ENCODE results near the gene DIS3L2. TPM values are rescaled to one million over a fixed set of nuclear protein-coding genes. Genes with fewer than 3 reads are reported as not detected.

DIS3L2 gene
- total RNA-seq, 1 experiment from 2014 or later, result 28.5 TPM

- no peak for TF ChIP-seq NFATC4 (CRISPR knock-in tag; IDR thresholded peaks at IDR 0.05)
- H3K9me3 Mint-ChIP-seq, result no peaks in the 10 kb centered on the region
- DNase-seq (ENCODE audit: low spot score) (no peak), ATAC-seq (no peak)
- no peak overlapping the region for H3K27ac Mint-ChIP-seq
- H3K4me1 Mint-ChIP-seq, result peaks cover 3% of the 10 kb centered on the region; the same call in 1 of the 2 replicates
- H3K36me3 Mint-ChIP-seq, result no peaks in the 10 kb centered on the region
- H3K4me3 Mint-ChIP-seq, result no peak overlapping the region
- POLR2A ChIA-PET, result no interaction called here
- CTCF ChIA-PET, result interaction anchor here (0.8 to 2.8 kb wide), 13 partner anchors 12 to 427 kb away, joined by 3 to 33 read pairs (median 3); partner anchors contain the start of gene NPPC
- no peaks in the 10 kb centered on the region for H3K27me3 Mint-ChIP-seq (ENCODE audit: low read depth)
Measured at GRCh38 chr2:232328032-232328422, 366.5 kb downstream of the DIS3L2 start.

DNA sequence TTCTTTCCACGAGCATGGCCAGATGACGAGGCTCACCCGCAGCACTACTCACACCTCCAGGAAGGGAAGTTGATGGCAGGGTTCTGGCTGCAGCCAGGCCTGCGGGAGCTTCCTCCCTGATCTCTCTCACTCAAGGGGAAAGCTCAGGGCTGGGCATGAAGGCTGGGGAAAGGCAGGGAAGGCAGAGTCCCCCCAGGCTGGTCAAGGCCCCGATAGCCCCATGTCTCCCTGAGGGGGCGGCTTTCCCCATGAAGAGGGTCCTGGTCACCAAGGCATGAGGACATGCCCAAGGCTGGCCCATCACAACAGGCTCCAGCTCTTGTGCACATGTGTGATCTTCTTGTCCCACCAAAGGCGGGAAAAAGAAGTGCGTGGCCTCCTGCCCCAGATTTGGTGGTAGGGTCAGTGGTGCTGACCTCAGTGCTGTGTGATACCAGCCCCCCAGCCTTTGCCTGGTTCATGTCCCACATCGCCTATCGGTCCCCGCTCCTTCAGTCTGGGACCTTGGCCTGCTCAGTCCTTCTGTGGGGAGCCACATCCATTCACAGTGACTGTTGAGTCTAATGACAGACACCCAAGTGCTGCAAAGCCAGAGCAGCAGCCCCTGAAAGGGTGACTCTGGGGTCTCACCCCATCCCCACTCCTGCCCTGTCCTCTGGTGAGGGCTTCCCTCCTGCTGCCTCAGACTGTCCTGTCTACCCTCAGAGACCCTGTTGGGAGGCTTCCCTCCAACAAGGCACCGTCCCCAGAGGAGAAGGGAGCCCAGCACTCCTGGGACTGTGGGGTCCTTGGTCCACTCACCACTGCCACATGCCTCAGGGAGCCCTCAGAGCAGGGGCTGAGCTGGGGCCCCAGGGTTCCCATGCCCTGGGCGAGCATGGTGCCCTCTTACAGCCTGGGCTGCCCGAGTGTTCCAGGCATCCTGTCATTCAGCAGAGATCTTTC, 367.3 kb downstream of the DIS3L2 start:
- CTCF ChIA-PET, result interaction anchor here (0.6 to 1.9 kb wide), 15 partner anchors 8 to 428 kb away, joined by 3 to 10 read pairs (median 3); no protein-coding TSS in a partner anchor
- H3K9me3 Mint-ChIP-seq, result no peaks in the 10 kb centered on the region
- H3K4me1 Mint-ChIP-seq, result peaks cover 3% of the 10 kb centered on the region; the same call in 1 of the 2 replicates

More for the DNA sequence above, 367.3 kb downstream of the DIS3L2 start:
- POLR2A ChIA-PET, result no interaction called here
- Mint-ChIP-seq H3K36me3 (no peaks in the 10 kb centered on the region), H3K27ac (0 out of 2 replicates have a peak overlapping the region, but pooled peaks have one; percentile 11), H3K27me3 (ENCODE audit: low read depth) (no peaks in the 10 kb centered on the region), H3K4me3 (no peak overlapping the region)
- no peak for ATAC-seq
- peak; percentile 5 for DNase-seq (ENCODE audit: low spot score)
- TF ChIP-seq, protein P1, sequence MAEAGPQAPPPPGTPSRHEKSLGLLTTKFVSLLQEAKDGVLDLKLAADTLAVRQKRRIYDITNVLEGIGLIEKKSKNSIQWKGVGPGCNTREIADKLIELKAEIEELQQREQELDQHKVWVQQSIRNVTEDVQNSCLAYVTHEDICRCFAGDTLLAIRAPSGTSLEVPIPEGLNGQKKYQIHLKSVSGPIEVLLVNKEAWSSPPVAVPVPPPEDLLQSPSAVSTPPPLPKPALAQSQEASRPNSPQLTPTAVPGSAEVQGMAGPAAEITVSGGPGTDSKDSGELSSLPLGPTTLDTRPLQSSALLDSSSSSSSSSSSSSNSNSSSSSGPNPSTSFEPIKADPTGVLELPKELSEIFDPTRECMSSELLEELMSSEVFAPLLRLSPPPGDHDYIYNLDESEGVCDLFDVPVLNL (CRISPR knock-in tag; IDR thresholded peaks at IDR 0.05; ENCODE audit: borderline replicate concordance, low read depth), result no peak
- TF ChIP-seq SMAD4 (CRISPR knock-in tag; IDR thresholded peaks at IDR 0.05) (no peak), JUN (CRISPR knock-in tag; IDR thresholded peaks at IDR 0.05) (no peak), GTF2I (CRISPR knock-in tag; conservative IDR thresholded peaks at IDR 0.05) (no peak), FOXK1 (CRISPR knock-in tag; IDR thresholded peaks at IDR 0.05) (no peak), ZNF219 (CRISPR knock-in tag; IDR thresholded peaks at IDR 0.05; ENCODE audit: borderline replicate concordance) (no peak), ZBTB21 (CRISPR knock-in tag; IDR thresholded peaks at IDR 0.05; ENCODE audit: borderline replicate concordance) (no peak), RELA (CRISPR knock-in tag; IDR thresholded peaks at IDR 0.05; ENCODE audit: borderline replicate concordance) (no peak), GRHL2 (CRISPR knock-in tag; IDR thresholded peaks at IDR 0.05; ENCODE audit: insufficient replicate concordance, severe bottlenecking) (no peak), MXD4 (CRISPR knock-in tag; IDR thresholded peaks at IDR 0.05; ENCODE audit: borderline replicate concordance) (no peak), MYBL2 (CRISPR knock-in tag; IDR thresholded peaks at IDR 0.05) (no peak), ZNF423 (CRISPR knock-in tag; IDR thresholded peaks at IDR 0.05) (no peak), CREM (CRISPR knock-in tag; IDR thresholded peaks at IDR 0.05) (no peak), SP1 (CRISPR knock-in tag; conservative IDR thresholded peaks at IDR 0.05) (no peak), NR2C2 (CRISPR knock-in tag; IDR thresholded peaks at IDR 0.05) (no peak), ZNF232 (CRISPR knock-in tag; IDR thresholded peaks at IDR 0.05) (no peak)
- TF ChIP-seq, protein P2, sequence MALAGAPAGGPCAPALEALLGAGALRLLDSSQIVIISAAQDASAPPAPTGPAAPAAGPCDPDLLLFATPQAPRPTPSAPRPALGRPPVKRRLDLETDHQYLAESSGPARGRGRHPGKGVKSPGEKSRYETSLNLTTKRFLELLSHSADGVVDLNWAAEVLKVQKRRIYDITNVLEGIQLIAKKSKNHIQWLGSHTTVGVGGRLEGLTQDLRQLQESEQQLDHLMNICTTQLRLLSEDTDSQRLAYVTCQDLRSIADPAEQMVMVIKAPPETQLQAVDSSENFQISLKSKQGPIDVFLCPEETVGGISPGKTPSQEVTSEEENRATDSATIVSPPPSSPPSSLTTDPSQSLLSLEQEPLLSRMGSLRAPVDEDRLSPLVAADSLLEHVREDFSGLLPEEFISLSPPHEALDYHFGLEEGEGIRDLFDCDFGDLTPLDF (CRISPR knock-in tag; IDR thresholded peaks at IDR 0.05), result no peak
- TF ChIP-seq, protein P3, sequence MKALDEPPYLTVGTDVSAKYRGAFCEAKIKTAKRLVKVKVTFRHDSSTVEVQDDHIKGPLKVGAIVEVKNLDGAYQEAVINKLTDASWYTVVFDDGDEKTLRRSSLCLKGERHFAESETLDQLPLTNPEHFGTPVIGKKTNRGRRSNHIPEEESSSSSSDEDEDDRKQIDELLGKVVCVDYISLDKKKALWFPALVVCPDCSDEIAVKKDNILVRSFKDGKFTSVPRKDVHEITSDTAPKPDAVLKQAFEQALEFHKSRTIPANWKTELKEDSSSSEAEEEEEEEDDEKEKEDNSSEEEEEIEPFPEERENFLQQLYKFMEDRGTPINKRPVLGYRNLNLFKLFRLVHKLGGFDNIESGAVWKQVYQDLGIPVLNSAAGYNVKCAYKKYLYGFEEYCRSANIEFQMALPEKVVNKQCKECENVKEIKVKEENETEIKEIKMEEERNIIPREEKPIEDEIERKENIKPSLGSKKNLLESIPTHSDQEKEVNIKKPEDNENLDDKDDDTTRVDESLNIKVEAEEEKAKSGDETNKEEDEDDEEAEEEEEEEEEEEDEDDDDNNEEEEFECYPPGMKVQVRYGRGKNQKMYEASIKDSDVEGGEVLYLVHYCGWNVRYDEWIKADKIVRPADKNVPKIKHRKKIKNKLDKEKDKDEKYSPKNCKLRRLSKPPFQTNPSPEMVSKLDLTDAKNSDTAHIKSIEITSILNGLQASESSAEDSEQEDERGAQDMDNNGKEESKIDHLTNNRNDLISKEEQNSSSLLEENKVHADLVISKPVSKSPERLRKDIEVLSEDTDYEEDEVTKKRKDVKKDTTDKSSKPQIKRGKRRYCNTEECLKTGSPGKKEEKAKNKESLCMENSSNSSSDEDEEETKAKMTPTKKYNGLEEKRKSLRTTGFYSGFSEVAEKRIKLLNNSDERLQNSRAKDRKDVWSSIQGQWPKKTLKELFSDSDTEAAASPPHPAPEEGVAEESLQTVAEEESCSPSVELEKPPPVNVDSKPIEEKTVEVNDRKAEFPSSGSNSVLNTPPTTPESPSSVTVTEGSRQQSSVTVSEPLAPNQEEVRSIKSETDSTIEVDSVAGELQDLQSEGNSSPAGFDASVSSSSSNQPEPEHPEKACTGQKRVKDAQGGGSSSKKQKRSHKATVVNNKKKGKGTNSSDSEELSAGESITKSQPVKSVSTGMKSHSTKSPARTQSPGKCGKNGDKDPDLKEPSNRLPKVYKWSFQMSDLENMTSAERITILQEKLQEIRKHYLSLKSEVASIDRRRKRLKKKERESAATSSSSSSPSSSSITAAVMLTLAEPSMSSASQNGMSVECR (CRISPR knock-in tag; IDR thresholded peaks at IDR 0.05; ENCODE audit: borderline replicate concordance), result no peak
- TF ChIP-seq, protein P4, sequence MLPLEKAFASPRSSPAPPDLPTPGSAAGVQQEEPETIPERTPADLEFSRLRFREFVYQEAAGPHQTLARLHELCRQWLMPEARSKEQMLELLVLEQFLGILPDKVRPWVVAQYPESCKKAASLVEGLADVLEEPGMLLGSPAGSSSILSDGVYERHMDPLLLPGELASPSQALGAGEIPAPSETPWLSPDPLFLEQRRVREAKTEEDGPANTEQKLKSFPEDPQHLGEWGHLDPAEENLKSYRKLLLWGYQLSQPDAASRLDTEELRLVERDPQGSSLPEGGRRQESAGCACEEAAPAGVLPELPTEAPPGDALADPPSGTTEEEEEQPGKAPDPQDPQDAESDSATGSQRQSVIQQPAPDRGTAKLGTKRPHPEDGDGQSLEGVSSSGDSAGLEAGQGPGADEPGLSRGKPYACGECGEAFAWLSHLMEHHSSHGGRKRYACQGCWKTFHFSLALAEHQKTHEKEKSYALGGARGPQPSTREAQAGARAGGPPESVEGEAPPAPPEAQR (CRISPR knock-in tag; IDR thresholded peaks at IDR 0.05), result no peak
- TF ChIP-seq, protein P5, sequence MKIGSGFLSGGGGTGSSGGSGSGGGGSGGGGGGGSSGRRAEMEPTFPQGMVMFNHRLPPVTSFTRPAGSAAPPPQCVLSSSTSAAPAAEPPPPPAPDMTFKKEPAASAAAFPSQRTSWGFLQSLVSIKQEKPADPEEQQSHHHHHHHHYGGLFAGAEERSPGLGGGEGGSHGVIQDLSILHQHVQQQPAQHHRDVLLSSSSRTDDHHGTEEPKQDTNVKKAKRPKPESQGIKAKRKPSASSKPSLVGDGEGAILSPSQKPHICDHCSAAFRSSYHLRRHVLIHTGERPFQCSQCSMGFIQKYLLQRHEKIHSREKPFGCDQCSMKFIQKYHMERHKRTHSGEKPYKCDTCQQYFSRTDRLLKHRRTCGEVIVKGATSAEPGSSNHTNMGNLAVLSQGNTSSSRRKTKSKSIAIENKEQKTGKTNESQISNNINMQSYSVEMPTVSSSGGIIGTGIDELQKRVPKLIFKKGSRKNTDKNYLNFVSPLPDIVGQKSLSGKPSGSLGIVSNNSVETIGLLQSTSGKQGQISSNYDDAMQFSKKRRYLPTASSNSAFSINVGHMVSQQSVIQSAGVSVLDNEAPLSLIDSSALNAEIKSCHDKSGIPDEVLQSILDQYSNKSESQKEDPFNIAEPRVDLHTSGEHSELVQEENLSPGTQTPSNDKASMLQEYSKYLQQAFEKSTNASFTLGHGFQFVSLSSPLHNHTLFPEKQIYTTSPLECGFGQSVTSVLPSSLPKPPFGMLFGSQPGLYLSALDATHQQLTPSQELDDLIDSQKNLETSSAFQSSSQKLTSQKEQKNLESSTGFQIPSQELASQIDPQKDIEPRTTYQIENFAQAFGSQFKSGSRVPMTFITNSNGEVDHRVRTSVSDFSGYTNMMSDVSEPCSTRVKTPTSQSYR (CRISPR knock-in tag; IDR thresholded peaks at IDR 0.05), result no peak

Data from WTC11 (cell line).